Measurements from ENCODE around the gene SYDE2. TPM values are rescaled to one million over a fixed set of nuclear protein-coding genes. Genes with fewer than 3 reads are reported as not detected.

Gene SYDE2
- total and polyA plus RNA-seq, 9 of the 15 experiments (the other 6 are each of a cell fraction or from before 2014, with no cell fraction given): 0.39 to 8.7 (median 4.5) TPM

DNA sequence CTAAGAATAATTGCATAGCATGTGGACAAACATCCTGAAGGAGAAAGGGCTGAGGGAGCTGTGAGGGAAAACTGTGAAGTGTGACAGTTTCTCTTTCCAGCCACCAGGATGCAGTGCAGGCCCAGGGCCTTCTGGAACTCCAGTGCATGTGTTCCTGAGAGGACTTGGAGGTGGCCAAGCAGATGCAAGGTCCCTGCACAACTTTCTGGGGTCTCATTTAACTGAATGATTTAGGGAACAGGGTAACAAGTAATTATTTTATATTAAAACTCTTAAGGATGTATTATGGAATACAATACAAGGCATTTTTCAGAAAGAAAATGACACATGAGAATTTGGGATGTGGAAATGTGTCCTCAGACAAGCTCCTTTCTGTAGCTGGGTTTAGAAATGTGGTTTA, 91.3 kb downstream of the SYDE2 start (continued):
- no peak for TF ChIP-seq FOXK1 (CRISPR knock-in tag; IDR thresholded peaks at IDR 0.05; ENCODE audit: borderline replicate concordance)
- no peak for TF ChIP-seq ZNF717 (CRISPR knock-in tag; IDR thresholded peaks at IDR 0.05)
- TF ChIP-seq, protein P1, sequence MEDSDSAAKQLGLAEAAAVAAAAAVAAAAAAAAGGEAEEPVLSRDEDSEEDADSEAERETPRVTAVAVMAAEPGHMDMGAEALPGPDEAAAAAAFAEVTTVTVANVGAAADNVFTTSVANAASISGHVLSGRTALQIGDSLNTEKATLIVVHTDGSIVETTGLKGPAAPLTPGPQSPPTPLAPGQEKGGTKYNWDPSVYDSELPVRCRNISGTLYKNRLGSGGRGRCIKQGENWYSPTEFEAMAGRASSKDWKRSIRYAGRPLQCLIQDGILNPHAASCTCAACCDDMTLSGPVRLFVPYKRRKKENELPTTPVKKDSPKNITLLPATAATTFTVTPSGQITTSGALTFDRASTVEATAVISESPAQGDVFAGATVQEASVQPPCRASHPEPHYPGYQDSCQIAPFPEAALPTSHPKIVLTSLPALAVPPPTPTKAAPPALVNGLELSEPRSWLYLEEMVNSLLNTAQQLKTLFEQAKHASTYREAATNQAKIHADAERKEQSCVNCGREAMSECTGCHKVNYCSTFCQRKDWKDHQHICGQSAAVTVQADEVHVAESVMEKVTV (CRISPR knock-in tag; IDR thresholded peaks at IDR 0.05): peak; percentile 86
- peak; percentile 53; the same call in 1 of the 2 replicates for TF ChIP-seq CC2D1A (IDR thresholded peaks at IDR 0.05)

Small RNA genes within 50 kb of the gene (microRNA-seq; reads per million reads assigned to microRNA genes)
- gene MIR4423 (ENCODE audit: borderline microRNAs expressed): not detected

Small RNA genes within 50 kb of the gene (small RNA-seq; reads per million reads assigned to genes)
- not detected for gene MIR4423

Other genes starting within 250 kb of the SYDE2 start
- not detected in 2 replicates for gene MCOLN2, start 203.9 kb downstream of the SYDE2 start, total RNA-seq (2014; rRNA removed)
- gene MCOLN2, start 203.9 kb downstream of the SYDE2 start, total RNA-seq (2014; rRNA removed; fragmentation: Illumina TruSeq; extraction: Trizol): not detected in 2 replicates
- not detected in 2 replicates for gene MCOLN2, start 203.9 kb downstream of the SYDE2 start, total RNA-seq (2015; rRNA removed; fragmentation: Illumina TruSeq; extraction: Trizol)
- 0.18 and 0.27 TPM in 2 replicates for gene MCOLN2, start 203.9 kb downstream of the SYDE2 start, total RNA-seq (2021)
- gene MCOLN2, start 203.9 kb downstream of the SYDE2 start, polyA plus RNA-seq (2011; rRNA removed): not detected in 2 replicates
- gene MCOLN2, start 203.9 kb downstream of the SYDE2 start, polyA plus RNA-seq (2014; fragmentation: Illumina TruSeq; extraction: Trizol): not detected in 2 replicates
- not detected for gene MCOLN2, start 203.9 kb downstream of the SYDE2 start, polyA plus RNA-seq (2014; fragmentation: Nextera tagmentation; extraction: Ambion mirVana)
- not detected in 2 replicates for gene MCOLN2, start 203.9 kb downstream of the SYDE2 start, polyA plus RNA-seq (2014; rRNA removed)
- not detected in 2 replicates for gene MCOLN3, start 152.5 kb downstream of the SYDE2 start, total RNA-seq (2014; rRNA removed)
- gene MCOLN3, start 152.5 kb downstream of the SYDE2 start, total RNA-seq (2014; rRNA removed; fragmentation: Illumina TruSeq; extraction: Trizol): not detected in 2 replicates
- gene MCOLN3, start 152.5 kb downstream of the SYDE2 start, total RNA-seq (2015; rRNA removed; fragmentation: Illumina TruSeq; extraction: Trizol): not detected in 2 replicates
- not detected in 2 replicates for gene MCOLN3, start 152.5 kb downstream of the SYDE2 start, total RNA-seq (2021)
- 0.04 TPM in 1 of 2 replicates, not detected in the other for gene MCOLN3, start 152.5 kb downstream of the SYDE2 start, polyA plus RNA-seq (2011; rRNA removed)
- gene MCOLN3, start 152.5 kb downstream of the SYDE2 start, polyA plus RNA-seq (2014; fragmentation: Illumina TruSeq; extraction: Trizol): not detected in 2 replicates
- gene MCOLN3, start 152.5 kb downstream of the SYDE2 start, polyA plus RNA-seq (2014; fragmentation: Nextera tagmentation; extraction: Ambion mirVana): not detected
- 0.05 TPM in 1 of 2 replicates, not detected in the other for gene MCOLN3, start 152.5 kb downstream of the SYDE2 start, polyA plus RNA-seq (2014; rRNA removed)
- gene C1orf52, start 58.6 kb upstream of the SYDE2 start, total RNA-seq (2014; rRNA removed): 36.1 and 58.6 TPM in 2 replicates
- gene C1orf52, start 58.6 kb upstream of the SYDE2 start, total RNA-seq (2014; rRNA removed; fragmentation: Illumina TruSeq; extraction: Trizol): 30.1 and 31.6 TPM in 2 replicates
- gene C1orf52, start 58.6 kb upstream of the SYDE2 start, total RNA-seq (2015; rRNA removed; fragmentation: Illumina TruSeq; extraction: Trizol): 33.2 and 34.7 TPM in 2 replicates
- 33.0 and 34.8 TPM in 2 replicates for gene C1orf52, start 58.6 kb upstream of the SYDE2 start, total RNA-seq (2021)
- 36.0 and 38.5 TPM in 2 replicates for gene C1orf52, start 58.6 kb upstream of the SYDE2 start, polyA plus RNA-seq (2011; rRNA removed)
- gene C1orf52, start 58.6 kb upstream of the SYDE2 start, polyA plus RNA-seq (2014; fragmentation: Illumina TruSeq; extraction: Trizol): 24.7 and 38.7 TPM in 2 replicates
- gene C1orf52, start 58.6 kb upstream of the SYDE2 start, polyA plus RNA-seq (2014; fragmentation: Nextera tagmentation; extraction: Ambion mirVana): 10 to 100 TPM; 17.0 to 22.5 TPM
- gene C1orf52, start 58.6 kb upstream of the SYDE2 start, polyA plus RNA-seq (2014; rRNA removed): 33.5 and 41.7 TPM in 2 replicates
- gene BCL10, start 75.6 kb upstream of the SYDE2 start, total RNA-seq (2014; rRNA removed): 10.0 and 11.1 TPM in 2 replicates
- 19.4 and 20.4 TPM in 2 replicates for gene BCL10, start 75.6 kb upstream of the SYDE2 start, total RNA-seq (2014; rRNA removed; fragmentation: Illumina TruSeq; extraction: Trizol)
- 16.4 and 18.6 TPM in 2 replicates for gene BCL10, start 75.6 kb upstream of the SYDE2 start, total RNA-seq (2015; rRNA removed; fragmentation: Illumina TruSeq; extraction: Trizol)
- gene BCL10, start 75.6 kb upstream of the SYDE2 start, total RNA-seq (2021): 18.6 and 19.4 TPM in 2 replicates
- gene BCL10, start 75.6 kb upstream of the SYDE2 start, polyA plus RNA-seq (2011; rRNA removed): 6.5 and 8.7 TPM in 2 replicates
- 11.8 and 14.7 TPM in 2 replicates for gene BCL10, start 75.6 kb upstream of the SYDE2 start, polyA plus RNA-seq (2014; fragmentation: Illumina TruSeq; extraction: Trizol)
- 10 to 100 TPM; 10.6 to 12.3 TPM for gene BCL10, start 75.6 kb upstream of the SYDE2 start, polyA plus RNA-seq (2014; fragmentation: Nextera tagmentation; extraction: Ambion mirVana)
- 7.8 and 8.0 TPM in 2 replicates for gene BCL10, start 75.6 kb upstream of the SYDE2 start, polyA plus RNA-seq (2014; rRNA removed)